ENCODE data around the gene PPP1R14C. TPM values are rescaled to one million over a fixed set of nuclear protein-coding genes. Genes with fewer than 3 reads are reported as not detected.
"Not testable (repeated sequence)": the region's sequence is repeated elsewhere in the genome, so short reads cannot be mapped to it uniquely, and the experiment has no call there.

Gene PPP1R14C
- total RNA-seq, 1 experiment from 2014 or later: not detected

DNA sequence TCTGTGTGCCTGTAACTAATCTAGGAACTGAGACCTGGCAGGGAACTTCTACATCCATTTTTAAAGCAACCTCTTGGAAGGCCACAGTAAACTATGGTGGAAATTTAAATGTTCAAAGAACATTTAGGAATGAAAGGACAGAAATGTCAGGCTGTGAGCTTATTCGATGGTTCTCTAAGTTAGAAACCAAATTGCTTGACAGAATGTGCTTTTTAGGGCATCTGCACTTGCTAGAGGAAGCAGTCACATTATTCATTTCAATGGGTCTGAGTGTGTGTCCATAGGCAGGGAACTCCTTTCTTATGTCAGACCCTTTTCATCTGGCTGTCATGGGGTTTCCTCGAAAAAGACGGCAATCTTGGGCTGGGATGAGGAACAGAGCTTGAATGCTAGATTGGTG is 84.4 kb downstream of the PPP1R14C start:
- H3K36me3 ChIP-seq: no peaks in the 10 kb centered on the region
- H3K4me3 ChIP-seq: no peak overlapping the region
- DNase-seq: no peak
- H3K27ac ChIP-seq: no peak overlapping the region
- no peaks in the 10 kb centered on the region for H3K27me3 ChIP-seq
- H3K4me1 ChIP-seq: no peaks in the 10 kb centered on the region
- H3K9me3 ChIP-seq (replicated peaks): no peaks in the 10 kb centered on the region

DNA sequence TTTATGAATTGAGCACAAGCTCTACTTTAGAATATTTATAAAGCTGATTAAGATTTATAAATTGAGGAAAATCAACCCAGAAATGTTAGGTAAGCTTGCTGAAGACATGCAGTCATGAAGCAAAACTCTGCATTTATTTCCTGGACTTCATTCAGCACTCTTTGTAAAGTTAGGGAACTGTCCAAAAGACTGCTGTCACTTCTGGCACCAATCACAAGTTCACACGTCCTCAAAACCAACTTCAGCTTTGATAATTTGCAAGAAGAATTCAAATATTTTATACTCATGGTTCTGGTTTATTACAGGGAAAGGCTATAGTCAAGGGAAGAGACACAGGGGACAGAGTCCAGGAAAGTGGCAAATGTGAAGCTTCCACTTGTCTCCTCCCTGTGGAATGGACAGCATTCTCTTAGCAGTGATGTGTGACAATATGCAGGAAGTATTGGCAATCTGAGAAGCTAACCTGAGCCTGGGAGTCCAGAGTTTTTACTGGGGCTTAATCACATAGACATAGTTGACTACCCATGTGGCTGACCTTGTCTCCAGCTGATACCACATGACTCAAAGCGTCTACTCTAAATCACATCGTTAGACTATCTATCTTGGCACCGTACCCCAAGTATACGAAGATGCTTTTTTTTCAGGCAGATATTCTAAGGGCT is 85.4 kb downstream of the PPP1R14C start:
- no peak for DNase-seq
- H3K27ac ChIP-seq: no peak overlapping the region
- no peaks in the 10 kb centered on the region for H3K27me3 ChIP-seq
- H3K4me3 ChIP-seq: no peak overlapping the region
- H3K9me3 ChIP-seq (replicated peaks): no peaks in the 10 kb centered on the region
- H3K4me1 ChIP-seq: no peaks in the 10 kb centered on the region
- H3K36me3 ChIP-seq: no peaks in the 10 kb centered on the region

DNA sequence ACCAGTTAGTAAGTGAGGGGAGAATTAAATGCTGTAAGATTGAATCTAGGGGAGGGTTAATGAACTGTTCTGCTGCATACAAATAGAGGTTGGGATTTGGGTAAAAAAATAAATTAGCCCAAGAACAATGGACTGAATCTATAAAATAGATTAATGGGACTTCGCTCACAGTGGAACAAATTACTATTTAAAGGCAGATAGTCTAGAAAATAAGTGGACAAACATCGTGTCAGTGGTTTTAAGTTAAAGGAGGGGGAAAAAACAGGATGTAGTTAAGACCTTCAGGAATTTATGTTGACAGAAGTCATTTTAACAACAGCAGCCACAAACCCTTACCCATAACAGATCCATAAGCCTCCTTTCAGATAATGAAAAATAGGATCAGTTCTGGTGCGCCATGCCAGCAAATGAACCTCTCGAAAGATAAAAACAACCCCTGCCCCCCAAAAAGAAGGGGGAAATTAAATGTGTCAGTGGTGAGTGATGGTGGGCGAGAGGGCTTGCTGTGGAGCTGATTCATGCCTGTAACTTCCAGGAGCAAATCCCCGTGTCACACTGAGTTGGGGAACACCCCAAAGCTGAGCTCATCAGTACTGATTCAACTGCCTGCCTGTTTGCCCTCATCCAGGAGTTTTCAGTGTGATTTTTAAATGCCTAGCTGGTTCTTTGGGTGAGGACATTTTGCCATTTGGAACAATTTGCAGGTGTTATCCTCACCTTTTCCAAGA is 86.8 kb downstream of the PPP1R14C start:
- H3K27ac ChIP-seq: no peak overlapping the region
- no peaks in the 10 kb centered on the region for H3K9me3 ChIP-seq (replicated peaks)
- H3K4me3 ChIP-seq: no peak overlapping the region

DNA sequence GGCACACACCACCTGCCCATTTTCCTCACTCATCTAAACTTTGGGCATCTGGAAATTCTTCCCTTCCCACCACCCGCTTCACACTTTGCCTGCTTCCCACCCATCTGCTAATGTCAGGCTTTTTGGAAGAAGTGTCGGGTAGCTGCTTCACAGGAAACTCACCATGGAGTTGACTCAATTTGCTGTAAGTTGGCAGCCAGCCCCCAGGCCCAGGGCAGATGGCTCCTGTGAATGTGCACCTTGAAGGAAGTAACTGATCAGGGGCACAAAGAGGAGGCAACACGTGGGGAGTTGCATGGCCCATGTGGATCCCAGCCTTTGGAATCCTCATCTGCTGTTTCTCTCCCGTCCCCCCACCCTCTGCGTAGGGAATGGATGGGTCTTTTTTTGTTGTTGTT is 87.3 kb downstream of the PPP1R14C start:
- Histone ChIP-seq H3K27ac (no peak overlapping the region), H3K9me3 (replicated peaks) (no peaks in the 10 kb centered on the region), H3K4me1 (no peaks in the 10 kb centered on the region), H3K36me3 (no peaks in the 10 kb centered on the region), H3K27me3 (no peaks in the 10 kb centered on the region), H3K4me3 (no peak overlapping the region)
- DNase-seq: no peak

More for the DNA sequence above, 86.8 kb downstream of the PPP1R14C start:
- Histone ChIP-seq H3K4me1 (no peaks in the 10 kb centered on the region), H3K27me3 (no peaks in the 10 kb centered on the region), H3K36me3 (no peaks in the 10 kb centered on the region)
- no peak for DNase-seq

DNA sequence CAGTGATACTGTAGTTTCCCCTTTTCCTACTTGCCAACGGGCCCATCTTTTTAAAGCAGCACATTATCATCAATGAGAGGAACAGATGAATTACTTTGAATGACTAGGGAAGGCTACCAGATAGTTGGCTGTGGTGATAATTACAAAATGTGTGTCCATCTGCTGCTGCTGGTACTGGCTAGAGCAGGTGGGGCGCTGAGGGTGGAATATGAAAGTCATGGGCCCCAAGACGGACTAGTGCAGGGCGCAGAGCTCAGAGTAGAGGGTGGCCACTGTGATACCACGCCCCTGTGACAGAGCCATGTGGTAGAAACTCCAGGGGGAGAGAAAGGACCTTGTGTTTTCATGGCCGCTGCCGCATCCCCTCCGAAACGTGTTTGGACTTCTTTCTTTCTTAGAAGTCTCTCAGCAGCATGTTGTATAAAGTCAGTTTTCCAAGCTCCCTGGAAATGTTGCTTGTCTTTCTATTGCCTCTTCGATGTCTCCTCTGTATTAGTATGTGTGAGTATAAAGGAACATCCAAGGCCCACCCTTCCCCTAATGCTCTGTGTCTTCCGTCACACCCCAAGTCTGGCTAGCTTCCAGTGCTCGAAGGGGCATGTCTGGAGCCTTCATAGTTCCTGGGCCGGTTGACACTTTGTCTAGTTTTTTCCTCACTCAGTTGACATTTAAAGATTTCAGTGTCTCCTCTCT is 88.1 kb downstream of the PPP1R14C start:
- no peaks in the 10 kb centered on the region for H3K36me3 ChIP-seq
- H3K4me1 ChIP-seq: no peaks in the 10 kb centered on the region
- H3K27ac ChIP-seq: no peak overlapping the region
- H3K9me3 ChIP-seq (replicated peaks): no peaks in the 10 kb centered on the region
- DNase-seq: no peak
- H3K27me3 ChIP-seq: no peaks in the 10 kb centered on the region
- no peak overlapping the region for H3K4me3 ChIP-seq

DNA sequence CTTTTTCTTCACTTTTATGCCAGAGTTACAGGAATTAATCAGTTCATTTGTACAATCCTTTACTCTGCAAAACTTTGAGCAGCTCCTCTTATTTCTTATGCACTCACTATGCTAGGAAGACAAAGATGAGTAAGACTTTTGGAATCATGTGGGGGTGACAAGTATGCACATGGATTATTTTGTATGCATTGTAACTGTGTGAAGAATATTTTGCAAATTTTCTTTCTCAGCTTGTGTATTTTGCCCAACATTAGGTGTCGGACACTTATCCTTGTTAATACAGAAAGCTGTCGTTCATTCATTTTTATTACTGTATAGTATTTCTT is 88.6 kb downstream of the PPP1R14C start:
- H3K27me3 ChIP-seq: no peaks in the 10 kb centered on the region
- H3K4me1 ChIP-seq: no peaks in the 10 kb centered on the region
- no peaks in the 10 kb centered on the region for H3K36me3 ChIP-seq
- H3K27ac ChIP-seq: no peak overlapping the region
- H3K9me3 ChIP-seq (replicated peaks): no peaks in the 10 kb centered on the region
- DNase-seq: no peak
- H3K4me3 ChIP-seq: no peak overlapping the region

DNA sequence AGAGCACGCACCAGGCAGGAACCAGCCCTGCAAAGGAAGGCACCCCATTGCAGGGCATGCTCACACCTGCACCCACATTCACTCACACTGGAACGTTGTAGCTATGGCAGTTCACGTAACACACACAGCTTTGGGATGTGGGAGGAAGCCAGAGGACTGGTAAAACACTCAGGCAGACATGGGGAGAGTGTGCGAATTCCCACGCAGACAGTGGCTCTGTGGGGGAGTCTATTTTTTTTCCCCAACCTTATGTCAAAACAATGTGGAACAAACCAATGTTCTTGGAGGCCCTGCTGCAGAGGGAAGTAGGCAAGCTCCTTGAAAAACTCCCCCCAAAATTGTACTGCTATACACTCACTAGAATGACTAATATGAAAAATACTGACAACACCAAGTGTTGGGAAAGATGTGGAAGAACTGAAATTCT is 91.0 kb downstream of the PPP1R14C start:
- no peak overlapping the region for H3K4me3 ChIP-seq
- no peak for DNase-seq
- no peaks in the 10 kb centered on the region for H3K4me1 ChIP-seq
- no peak overlapping the region for H3K27ac ChIP-seq
- H3K36me3 ChIP-seq: no peaks in the 10 kb centered on the region
- H3K27me3 ChIP-seq: no peaks in the 10 kb centered on the region
- H3K9me3 ChIP-seq (replicated peaks): no peaks in the 10 kb centered on the region

DNA sequence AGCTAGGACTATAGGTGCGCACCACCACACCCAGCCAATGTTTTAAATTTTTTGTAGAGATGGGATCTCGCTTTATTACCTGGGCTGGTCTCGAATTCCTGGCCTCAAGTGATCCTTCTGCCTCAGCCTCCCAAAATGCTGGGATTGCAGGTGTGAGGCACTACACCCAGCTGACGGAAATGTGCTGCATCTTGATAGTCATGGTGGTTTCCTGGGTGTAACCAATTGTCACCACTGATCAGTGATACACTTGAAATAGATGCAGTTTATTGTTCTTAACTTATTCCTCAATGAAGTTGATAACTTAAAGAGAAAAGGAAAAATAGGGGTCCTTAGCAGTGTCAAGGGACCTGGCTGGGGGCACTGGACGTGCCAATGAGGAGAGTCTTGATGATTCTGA is 92.4 kb downstream of the PPP1R14C start:
- Histone ChIP-seq H3K9me3 (replicated peaks) (no peaks in the 10 kb centered on the region), H3K4me3 (no peak overlapping the region), H3K36me3 (no peaks in the 10 kb centered on the region), H3K4me1 (no peaks in the 10 kb centered on the region), H3K27me3 (peaks cover 4% of the 10 kb centered on the region; the same call in 1 of the 2 replicates), H3K27ac (no peak overlapping the region)
- no peak for DNase-seq

DNA sequence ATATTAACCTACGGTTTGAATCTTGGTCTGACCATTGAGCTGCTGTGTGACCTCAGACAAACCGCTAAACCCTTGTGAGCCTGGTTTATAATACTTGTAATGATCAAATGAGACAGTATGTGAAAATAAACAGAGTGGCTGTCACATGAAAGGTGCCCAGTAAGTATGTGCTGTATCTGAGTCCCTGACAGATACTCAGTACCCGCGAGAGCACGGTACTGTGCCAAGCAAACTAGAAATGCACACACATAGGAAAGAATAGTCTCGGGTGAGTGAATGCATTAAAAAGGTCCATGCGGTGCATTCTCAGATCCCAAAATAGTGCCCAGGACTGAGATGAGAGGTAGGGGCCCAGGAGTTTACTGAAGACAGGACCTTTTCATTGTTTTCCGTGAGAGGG is 93.3 kb downstream of the PPP1R14C start:
- Histone ChIP-seq H3K9me3 (replicated peaks) (no peaks in the 10 kb centered on the region), H3K27me3 (peaks cover 4% of the 10 kb centered on the region; the same call in 1 of the 2 replicates), H3K36me3 (no peaks in the 10 kb centered on the region), H3K4me1 (no peaks in the 10 kb centered on the region), H3K27ac (no peak overlapping the region), H3K4me3 (no peak overlapping the region)
- DNase-seq: no peak

DNA sequence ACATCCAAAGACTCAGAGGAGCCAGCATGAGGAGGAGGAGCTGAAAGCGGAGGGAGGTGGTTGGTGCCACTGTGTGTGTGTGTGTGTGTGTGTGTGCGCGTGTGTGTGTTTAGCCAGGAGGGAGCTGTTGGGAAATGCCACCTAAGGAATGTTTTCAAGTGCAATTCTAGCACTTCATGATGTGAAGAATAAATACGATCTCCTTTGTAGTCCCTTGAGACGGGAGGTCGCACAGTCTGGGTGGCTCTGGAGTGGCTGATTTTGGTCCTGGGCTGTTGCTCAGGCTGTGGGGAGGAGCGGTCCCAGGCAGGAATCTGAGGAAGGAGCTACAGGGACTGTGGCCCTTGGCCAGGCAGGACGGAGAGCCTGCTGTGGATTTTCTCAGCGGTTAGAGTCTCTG is 93.7 kb downstream of the PPP1R14C start:
- Histone ChIP-seq H3K27me3 (peaks cover 4% of the 10 kb centered on the region; the same call in 1 of the 2 replicates), H3K9me3 (replicated peaks) (no peaks in the 10 kb centered on the region), H3K4me1 (no peaks in the 10 kb centered on the region), H3K27ac (no peak overlapping the region), H3K36me3 (no peaks in the 10 kb centered on the region), H3K4me3 (no peak overlapping the region)
- DNase-seq: no peak

DNA sequence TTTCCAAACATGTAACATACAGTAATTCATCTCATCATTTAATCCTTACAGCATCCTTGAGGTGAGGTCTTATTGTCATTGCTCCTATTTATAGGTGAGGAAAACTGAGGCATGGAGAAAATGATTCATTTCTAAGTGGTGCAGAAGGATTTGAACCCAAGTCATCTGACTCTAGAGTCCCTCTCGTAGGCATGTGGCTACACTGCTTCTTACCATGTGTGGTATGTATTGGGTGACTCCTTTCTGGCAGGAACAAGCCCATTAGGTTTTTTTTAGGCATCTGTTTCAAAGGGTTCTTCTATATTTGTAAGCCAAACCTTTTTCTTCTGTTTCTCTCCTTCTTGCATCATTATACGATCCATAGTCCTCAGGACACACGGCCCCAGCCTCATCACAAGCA is 94.8 kb downstream of the PPP1R14C start:
- Histone ChIP-seq H3K4me3 (no peak overlapping the region), H3K4me1 (no peaks in the 10 kb centered on the region), H3K27ac (no peak overlapping the region), H3K9me3 (replicated peaks) (no peaks in the 10 kb centered on the region), H3K36me3 (no peaks in the 10 kb centered on the region), H3K27me3 (peaks cover 4% of the 10 kb centered on the region; the same call in 1 of the 2 replicates)
- no peak for DNase-seq

DNA sequence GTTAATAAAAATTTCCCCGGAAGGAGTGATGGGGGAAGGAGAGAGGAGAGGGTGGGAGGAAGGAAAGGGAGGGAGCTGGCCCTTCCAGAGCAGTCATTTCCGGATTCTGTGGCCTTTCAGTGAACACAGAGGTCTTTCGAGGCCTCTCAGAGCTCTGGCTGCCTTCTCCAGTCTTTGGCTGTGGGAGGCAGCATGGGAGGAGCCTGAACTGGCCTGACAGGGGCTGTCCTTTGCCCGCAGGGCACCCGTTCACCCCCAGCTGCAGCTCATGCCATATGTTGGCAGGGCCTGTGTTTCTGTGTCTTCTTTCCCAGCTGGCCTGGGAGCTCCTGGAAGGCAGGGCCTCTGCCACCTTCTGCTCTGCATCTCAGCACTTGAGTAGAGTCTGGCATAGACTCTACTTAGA is 95.5 kb downstream of the PPP1R14C start:
- H3K9me3 ChIP-seq (replicated peaks): no peaks in the 10 kb centered on the region
- H3K4me3 ChIP-seq: no peak overlapping the region
- H3K27me3 ChIP-seq: peaks cover 4% of the 10 kb centered on the region; the same call in 1 of the 2 replicates
- no peak overlapping the region for H3K27ac ChIP-seq
- no peak for DNase-seq
- H3K4me1 ChIP-seq: no peaks in the 10 kb centered on the region
- no peaks in the 10 kb centered on the region for H3K36me3 ChIP-seq

DNA sequence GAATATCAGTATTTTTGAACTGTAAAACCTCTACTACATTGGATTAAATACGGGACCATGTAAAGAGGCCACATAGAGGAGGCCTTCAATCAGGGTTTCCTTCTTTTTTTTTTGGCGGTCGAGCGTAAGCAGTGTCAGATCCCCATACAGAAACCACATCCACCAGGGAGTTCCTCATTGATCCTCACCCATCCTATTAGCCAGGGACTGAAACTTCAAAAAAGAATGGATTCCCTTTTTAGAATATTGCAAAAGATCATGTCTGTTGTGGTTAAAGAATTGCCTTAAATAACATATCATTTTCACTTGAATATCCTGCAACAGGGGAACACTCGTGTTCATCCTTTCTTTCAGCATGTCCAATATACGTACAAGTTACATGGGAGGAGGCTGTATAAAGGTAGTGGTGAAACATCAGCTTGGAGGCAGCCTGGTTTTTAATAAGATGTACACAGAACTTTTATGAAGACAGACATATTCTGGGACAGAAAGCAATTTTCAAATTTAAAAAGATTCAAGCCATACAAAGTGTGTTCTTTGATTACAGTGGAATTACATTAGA is 96.1 kb downstream of the PPP1R14C start:
- H3K36me3 ChIP-seq: no peaks in the 10 kb centered on the region
- no peak for DNase-seq
- H3K4me3 ChIP-seq: no peak overlapping the region
- peaks cover 4% of the 10 kb centered on the region; the same call in 1 of the 2 replicates for H3K27me3 ChIP-seq
- H3K27ac ChIP-seq: no peak overlapping the region
- H3K4me1 ChIP-seq: no peaks in the 10 kb centered on the region
- no peaks in the 10 kb centered on the region for H3K9me3 ChIP-seq (replicated peaks)

DNA sequence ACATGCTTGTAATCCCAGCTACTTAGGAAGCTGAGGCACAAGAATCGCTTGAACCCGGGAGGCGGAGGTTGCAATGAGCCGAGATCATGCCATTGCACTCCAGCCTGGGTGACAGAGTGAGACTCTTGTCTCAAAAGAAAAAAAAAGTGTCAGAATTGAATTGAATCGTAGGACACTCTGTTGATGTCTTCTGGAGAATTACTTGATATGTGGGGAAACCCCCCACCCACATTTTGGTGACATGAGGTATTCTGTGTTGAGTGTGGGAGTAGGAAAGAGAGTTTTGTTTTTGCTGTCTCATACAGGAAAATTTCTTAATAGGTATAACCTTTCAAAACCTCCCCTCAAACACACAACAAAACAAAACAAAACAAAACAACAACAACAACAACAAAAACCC is 98.9 kb downstream of the PPP1R14C start:
- H3K27me3 ChIP-seq; H3K9me3 ChIP-seq (replicated peaks); H3K27ac ChIP-seq; H3K36me3 ChIP-seq; DNase-seq; H3K4me1 ChIP-seq; H3K4me3 ChIP-seq: not testable (repeated sequence)

Data from SJCRH30 (cell line).